OCI-LY1 (cell line): ENCODE measurements around the gene PFKFB2.

Source experiments
- H2AFZ ChIP-seq: fragments of 200-600 bp; sonication (generic), shearing (Covaris generic); 2 replicates; pipeline ENCODE4 v1.6.0; 2014; ENCODE audit warnings: antibody characterized with exemption, mild to moderate bottlenecking, low read length
- H3F3A ChIP-seq: fragments of 200-600 bp; sonication (generic), shearing (Covaris generic); 2 replicates; pipeline ENCODE4 v1.6.0; 2014; ENCODE audit warnings: mild to moderate bottlenecking, antibody characterized with exemption, low read length, moderate library complexity; ENCODE audit not compliant: insufficient read depth
- H3K27ac ChIP-seq: fragments of 200-600 bp; sonication (generic); 2 replicates; pipeline ENCODE4 v1.5.1; 2014; ENCODE audit warnings: low read length, mixed run types, mild to moderate bottlenecking, low read depth; ENCODE audit not compliant: poor library complexity, severe bottlenecking
- H3K27me3 ChIP-seq: fragments of 200-600 bp; sonication (generic); 2 replicates; pipeline ENCODE4 v1.6.0; 2014; ENCODE audit warnings: antibody characterized with exemption, mild to moderate bottlenecking, low read length, moderate library complexity; ENCODE audit not compliant: insufficient read depth
- H3K36me3 ChIP-seq: fragments of 200-600 bp; sonication (generic); 2 replicates; pipeline ENCODE4 v1.6.1; 2014; ENCODE audit warnings: mild to moderate bottlenecking, antibody characterized with exemption, low read length, moderate library complexity, mixed read lengths; ENCODE audit not compliant: insufficient read depth
- H3K4me1 ChIP-seq: fragments of 200-600 bp; sonication (generic); 2 replicates; pipeline ENCODE4 v1.5.1; 2014; ENCODE audit warnings: mild to moderate bottlenecking, low read length, moderate library complexity; ENCODE audit not compliant: insufficient read depth, severe bottlenecking
- H3K4me2 ChIP-seq: fragments of 200-600 bp; sonication (generic), shearing (Covaris generic); 2 replicates; pipeline ENCODE4 v1.6.1; 2014; ENCODE audit warnings: low read length
- H3K4me3 ChIP-seq: fragments of 200-600 bp; sonication (generic); 2 replicates; pipeline ENCODE4 v1.5.1; 2014; ENCODE audit warnings: low read length, low read depth, mild to moderate bottlenecking, mixed read lengths; ENCODE audit not compliant: poor library complexity, severe bottlenecking
- H3K79me2 ChIP-seq: fragments of 200-600 bp; shearing (Covaris generic); 2 replicates; pipeline ENCODE4 v1.6.1; 2016; ENCODE audit warnings: mixed run types, low read length, mixed read lengths; ENCODE audit not compliant: insufficient read depth
- H3K9ac ChIP-seq: fragments of 200-600 bp; sonication (generic), shearing (Covaris generic); 2 replicates; pipeline ENCODE4 v1.6.1; 2014; ENCODE audit warnings: mild to moderate bottlenecking, low read length, mixed read lengths
- H3K9me2 ChIP-seq: fragments of 200-600 bp; sonication (generic), shearing (Covaris generic); 2 replicates; pipeline ENCODE4 v1.6.1; 2014; ENCODE audit warnings: low read depth, mild to moderate bottlenecking, low read length, mixed read lengths
- H3K9me3 ChIP-seq: fragments of 200-600 bp; shearing (Covaris generic); 2 replicates; pipeline ENCODE4 v1.6.1; 2014; ENCODE audit warnings: low read length, mixed read lengths
- H4K20me1 ChIP-seq: fragments of 200-600 bp; sonication (generic), shearing (Covaris generic); 2 replicates; pipeline ENCODE4 v1.6.0; 2016; ENCODE audit warnings: mild to moderate bottlenecking, low read length; ENCODE audit not compliant: insufficient read depth
- CTCF ChIP-seq: fragments of 200-600 bp; sonication (generic), shearing (Covaris generic); IDR thresholded peaks from 2 replicates; pipeline ENCODE4 v1.5.1; 2017; ENCODE audit warnings: mild to moderate bottlenecking, antibody characterized with exemption, low read length, moderate library complexity, mixed read lengths
- EZH2 ChIP-seq: fragments of 200-600 bp; sonication (generic), shearing (Covaris generic); IDR thresholded peaks from 2 replicates; pipeline ENCODE4 v1.8.0; 2017; ENCODE audit warnings: borderline replicate concordance, mixed run types, mild to moderate bottlenecking, antibody characterized with exemption, low read length, moderate library complexity, mixed read lengths

Gene PFKFB2

GRCh38 chr1:207078578-207079132 is 25.6 kb downstream of the PFKFB2 start:
- H3K27me3 ChIP-seq: no peaks in the 10 kb centered on the region
- TF ChIP-seq CTCF (no peak), EZH2 (no peak)
- H3K27ac ChIP-seq: no peak overlapping the region

GRCh38 chr1:207079706-207080241 is 26.7 kb downstream of the PFKFB2 start:
- H3K79me2 ChIP-seq: no peaks in the 10 kb centered on the region
- H3K9ac ChIP-seq: no peak overlapping the region
- no peaks in the 10 kb centered on the region for H4K20me1 ChIP-seq
- H2AFZ ChIP-seq: no peak overlapping the region
- no peaks in the 10 kb centered on the region for H3K36me3 ChIP-seq
- no peak overlapping the region for H3K4me3 ChIP-seq
- TF ChIP-seq EZH2 (no peak), CTCF (no peak)
- H3K9me3 ChIP-seq: no peaks in the 10 kb centered on the region
- no peaks in the 10 kb centered on the region for H3K4me1 ChIP-seq
- H3K27me3 ChIP-seq: no peaks in the 10 kb centered on the region
- no peak overlapping the region for H3K27ac ChIP-seq
- no peaks in the 10 kb centered on the region for H3K9me2 ChIP-seq
- H3K4me2 ChIP-seq: no peak overlapping the region
- no peaks in the 10 kb centered on the region for H3F3A ChIP-seq

More at GRCh38 chr1:207078578-207079132, 25.6 kb downstream of the PFKFB2 start:
- no peak overlapping the region for H3K4me3 ChIP-seq
- no peaks in the 10 kb centered on the region for H3K4me1 ChIP-seq
- no peak overlapping the region for H3K9ac ChIP-seq
- H3K36me3 ChIP-seq: no peaks in the 10 kb centered on the region
- no peaks in the 10 kb centered on the region for H4K20me1 ChIP-seq
- H3K4me2 ChIP-seq: no peak overlapping the region
- no peaks in the 10 kb centered on the region for H3F3A ChIP-seq
- H2AFZ ChIP-seq: no peak overlapping the region
- H3K9me3 ChIP-seq: no peaks in the 10 kb centered on the region
- H3K79me2 ChIP-seq: no peaks in the 10 kb centered on the region
- H3K9me2 ChIP-seq: no peaks in the 10 kb centered on the region

DNA sequence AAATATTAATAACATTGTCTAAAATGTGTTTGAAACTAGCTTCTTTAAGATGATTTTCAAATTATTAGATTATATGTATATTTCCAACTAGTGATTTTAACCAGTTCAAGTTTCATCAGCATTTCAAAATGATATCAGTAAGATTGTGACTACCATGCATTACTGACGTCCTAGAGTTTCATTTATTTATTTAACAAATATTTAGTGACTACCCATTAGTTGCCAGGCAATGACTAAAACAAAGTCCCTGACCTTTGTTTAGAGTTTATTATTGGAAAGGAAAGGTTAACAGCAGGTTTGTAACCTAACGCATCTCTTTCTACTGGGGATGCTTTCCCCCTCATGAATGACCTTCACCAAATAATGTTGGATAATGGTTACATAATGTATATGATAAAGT is 28.0 kb downstream of the PFKFB2 start:
- Histone ChIP-seq H4K20me1 (no peaks in the 10 kb centered on the region), H2AFZ (no peak overlapping the region), H3K79me2 (no peaks in the 10 kb centered on the region), H3K9ac (no peak overlapping the region), H3K9me2 (no peaks in the 10 kb centered on the region), H3K4me2 (no peak overlapping the region), H3K4me3 (no peak overlapping the region), H3K27ac (no peak overlapping the region), H3K27me3 (no peaks in the 10 kb centered on the region), H3K36me3 (no peaks in the 10 kb centered on the region), H3F3A (no peaks in the 10 kb centered on the region), H3K9me3 (no peaks in the 10 kb centered on the region), H3K4me1 (no peaks in the 10 kb centered on the region)
- TF ChIP-seq CTCF (no peak), EZH2 (no peak)
